PFSK-1 (cell line): ENCODE results near the gene PPP3CA.

Experiments
- POLR2AphosphoS5 ChIP-seq: IDR thresholded peaks from 2 replicates; pipeline ENCODE4 v1.6.1; 2012; ENCODE audit warnings: low read depth, mild to moderate bottlenecking, control low read depth, low read length, moderate library complexity
- REST ChIP-seq, 2 experiments: IDR thresholded peaks; 2 replicates each; pipeline versions ENCODE4 v1.6.1 to v1.8.0; 2011 to 2012; ENCODE audit warnings: low read depth in 2 of 2, low read length in 2 of 2, control low read depth in 1 of 2, inconsistent platforms in 1 of 2, mild to moderate bottlenecking in 1 of 2, moderate library complexity in 1 of 2; ENCODE audit not compliant: insufficient read depth in 1 of 2
- SIN3A ChIP-seq: IDR thresholded peaks from 2 replicates; pipeline ENCODE4 v1.6.1; 2012; ENCODE audit warnings: mild to moderate bottlenecking, low read length, moderate library complexity, borderline replicate concordance; ENCODE audit not compliant: insufficient read depth
- TAF1 ChIP-seq: IDR thresholded peaks from 2 replicates; pipeline ENCODE4 v1.6.1; 2012; ENCODE audit warnings: low read length, control low read depth, borderline replicate concordance; ENCODE audit not compliant: insufficient read depth

GRCh38 chr4:101201421-101201820, 145.9 kb downstream of the PPP3CA start:
- TF ChIP-seq REST (IDR thresholded peaks at IDR 0.05; ENCODE audit: insufficient read depth in 1 of 2, low read depth in 2 of 2, low read length in 2 of 2) (no peak), TAF1 (no peak), POLR2AphosphoS5 (no peak), SIN3A (no peak)
